Natural killer cell (primary cell): ENCODE data around the gene STARD7. TPM values are rescaled to one million over a fixed set of nuclear protein-coding genes. Genes with fewer than 3 reads are reported as not detected.

Source experiments
- ATAC-seq, 3 donors: fragments of 150-1000 bp in 2 of 3; fragments of 200-7000 bp in 1 of 3; cut with Tn5 transposase; 1 replicate in 1 of 3; 2 replicates in 2 of 3; pipeline ENCODE4 v1.10.0; 2021; ENCODE audit warnings: mild to moderate bottlenecking in 2 of 3, moderate library complexity in 2 of 3
- DNase-seq, 2 donors: peaks; one replicate each; pipeline versions ENCODE4 v3.0.0 to v3.0.0-alpha.2; 2013 to 2021; ENCODE audit warnings: mixed read lengths in 1 of 2
- H3K27ac ChIP-seq: one replicate; pipeline ENCODE4 v1.5.1; 2013; ENCODE audit warnings: mild to moderate bottlenecking, low read length
- H3K27me3 ChIP-seq: one replicate; pipeline ENCODE4 v1.6.1; 2013; ENCODE audit warnings: low read length; ENCODE audit not compliant: control insufficient read depth, insufficient read depth
- H3K36me3 ChIP-seq: one replicate; pipeline ENCODE4 v1.6.1; 2013; ENCODE audit warnings: low read length; ENCODE audit not compliant: control insufficient read depth, insufficient read depth
- H3K4me1 ChIP-seq: one replicate; pipeline ENCODE4 v1.6.1; 2013; ENCODE audit warnings: low read length; ENCODE audit not compliant: control insufficient read depth, insufficient read depth
- H3K4me3 ChIP-seq: one replicate; pipeline ENCODE4 v1.5.1; 2013; ENCODE audit warnings: low read length
- H3K9me3 ChIP-seq: one replicate; pipeline ENCODE4 v1.6.1; 2013; ENCODE audit warnings: low read length; ENCODE audit not compliant: control insufficient read depth, insufficient read depth
- H3K27ac Mint-ChIP-seq, 2 donors: one replicate each; pipeline ENCODE4 v1.8.0; 2022; ENCODE audit warnings: mild to moderate bottlenecking in 2 of 2, mixed read lengths in 2 of 2, moderate library complexity in 1 of 2
- H3K27me3 Mint-ChIP-seq, 2 donors: one replicate each; pipeline ENCODE4 v1.8.0; 2022; ENCODE audit warnings: low read depth in 2 of 2, mixed read lengths in 2 of 2
- H3K36me3 Mint-ChIP-seq: one replicate; pipeline ENCODE4 v1.8.0; 2022; ENCODE audit warnings: mixed read lengths
- H3K4me1 Mint-ChIP-seq, 2 donors: one replicate each; pipeline ENCODE4 v1.8.0; 2022; ENCODE audit warnings: mixed read lengths in 2 of 2
- H3K4me3 Mint-ChIP-seq: one replicate; pipeline ENCODE4 v1.8.0; 2022; ENCODE audit warnings: mild to moderate bottlenecking, moderate library complexity, mixed read lengths
- H3K9me3 Mint-ChIP-seq, 2 donors: one replicate each; pipeline ENCODE4 v1.8.0; 2022; ENCODE audit warnings: mixed read lengths in 2 of 2
- CTCF ChIP-seq: fragments of 200-600 bp; IDR thresholded peaks from one replicate; pipeline ENCODE4 v1.8.0; 2022; ENCODE audit warnings: antibody characterized with exemption
- WGBS: methylation state at CpG from one replicate; pipeline ENCODE4 v1.1.7; 2013; ENCODE audit warnings: missing lambda C conversion rate; ENCODE audit not compliant: insufficient coverage; 5-methylcytosine and 5-hydroxymethylcytosine counted together
- intact Hi-C: fragments of 100-400 bp; cut with micrococcal nuclease; formaldehyde crosslinking; loops from one replicate; pipeline ENCODE4 v1.14.2; 2022
- total RNA-seq, 4 donors: library from RNA; stranded (reverse); fragments of 120-200 nt in 1 of 4; gene quantifications; one replicate each; pipeline versions ENCODE4 v1.2.3 to v1.2.4, GENCODE V29; 2013 to 2022

Gene STARD7
- total RNA-seq, 3 donors from 2014 or later (not counting 1 experiment from before 2014, with no cell fraction given): 62.6 to 106 (median 86.1) TPM

GRCh38 chr2:96145036-96145847, 63.4 kb downstream of the STARD7 start, which contains the start of gene DUSP2:
Gene DUSP2, minus strand, starts transcription at chr2:96145440. Its CDS starts 86 bp downstream, at chr2:96145354.
- TF ChIP-seq CTCF: no peak
- no peaks in the 10 kb centered on the region for H3K9me3 Mint-ChIP-seq
- Histone ChIP-seq H3K27me3 (no peaks in the 10 kb centered on the region), H3K27ac (peak within 1 kb of the TSS; percentile 99), H3K4me3 (peak within 1 kb of the TSS; percentile 71), H3K36me3 (peaks cover 26% of the 10 kb centered on the region), H3K4me1 (peaks cover 74% of the 10 kb centered on the region), H3K9me3 (no peaks in the 10 kb centered on the region)
- peak; percentile 81 to 94 for DNase-seq
- H3K4me1 Mint-ChIP-seq: peaks cover 30 to 64% of the 10 kb centered on the region in 2 donors
- no peaks in the 10 kb centered on the region for H3K36me3 Mint-ChIP-seq
- WGBS: under 1% methylated on average over 94 of the region's 94 CpGs
- peak; percentile 51 to 75 (median 65) for ATAC-seq
- H3K27ac Mint-ChIP-seq: peak within 1 kb of the TSS; percentile 92 to 94
- peak within 1 kb of the TSS; percentile 94 for H3K4me3 Mint-ChIP-seq
- intact Hi-C loops: loop anchor here (1.0 to 5.0 kb wide), 5 partner anchors 18 to 392 kb away; partner anchors contain the start of genes ARID5A, SNRNP200, STARD7 and TMEM127
- no peaks in the 10 kb centered on the region for H3K27me3 Mint-ChIP-seq

GRCh38 chr2:96144481-96145035, 64.1 kb downstream of the STARD7 start:
- TF ChIP-seq CTCF: no peak
- Histone ChIP-seq H3K27me3 (no peaks in the 10 kb centered on the region), H3K27ac (peak overlapping the region; percentile 59), H3K36me3 (peaks cover 26% of the 10 kb centered on the region), H3K9me3 (no peaks in the 10 kb centered on the region), H3K4me1 (peaks cover 74% of the 10 kb centered on the region), H3K4me3 (peak overlapping the region; percentile 71)
- intact Hi-C loops: loop anchor here (1.0 to 5.0 kb wide), 5 partner anchors 19 to 393 kb away; partner anchors contain the start of genes ARID5A, SNRNP200, STARD7 and TMEM127
- peak overlapping the region; percentile 87 to 94 for H3K27ac Mint-ChIP-seq
- DNase-seq (peak; percentile 47 to 68), ATAC-seq (peak in 1 of 3 donors; percentile 0)
- H3K4me3 Mint-ChIP-seq: peak overlapping the region; percentile 94
- H3K27me3 Mint-ChIP-seq: no peaks in the 10 kb centered on the region
- WGBS: 4% methylated on average over 34 of the region's 35 CpGs
- H3K36me3 Mint-ChIP-seq: no peaks in the 10 kb centered on the region
- peaks cover 30 to 64% of the 10 kb centered on the region in 2 donors for H3K4me1 Mint-ChIP-seq
- H3K9me3 Mint-ChIP-seq: no peaks in the 10 kb centered on the region

GRCh38 chr2:96143848-96144480, 64.7 kb downstream of the STARD7 start:
- peak overlapping the region; percentile 94 for H3K4me3 Mint-ChIP-seq
- Histone ChIP-seq H3K36me3 (peaks cover 26% of the 10 kb centered on the region), H3K4me1 (peaks cover 76% of the 10 kb centered on the region), H3K27me3 (no peaks in the 10 kb centered on the region), H3K4me3 (peak overlapping the region; percentile 71), H3K9me3 (no peaks in the 10 kb centered on the region), H3K27ac (peak overlapping the region; percentile 59)
- no peaks in the 10 kb centered on the region for H3K9me3 Mint-ChIP-seq
- peak; percentile 18 for TF ChIP-seq CTCF
- H3K4me1 Mint-ChIP-seq: peaks cover 30 to 64% of the 10 kb centered on the region in 2 donors
- intact Hi-C loops: loop anchor here (2.0 kb wide), 1 partner anchor 121 kb away; the partner anchor contains the start of gene TMEM127
- H3K27ac Mint-ChIP-seq: peak overlapping the region; percentile 87 to 94
- DNase-seq: peak in 1 of 2 donors; percentile 65
- no peaks in the 10 kb centered on the region for H3K27me3 Mint-ChIP-seq
- H3K36me3 Mint-ChIP-seq: no peaks in the 10 kb centered on the region
- WGBS: 44% methylated on average over 23 of the region's 23 CpGs
- no peak for ATAC-seq
